Parathyroid adenoma (tissue), 2 donors: ENCODE data around the gene LYL1.

ENCODE experiments used
- H2AFZ ChIP-seq: fragments of 300-600 bp; sonication (generic); one replicate; pipeline ENCODE4 v1.7.0; 2017; ENCODE audit warnings: antibody characterized with exemption, mild to moderate bottlenecking
- H3K27ac ChIP-seq: fragments of 300-600 bp; sonication (generic); one replicate; pipeline ENCODE4 v1.7.0; 2017
- H3K27me3 ChIP-seq: fragments of 300-600 bp; sonication (generic); one replicate; pipeline ENCODE4 v1.7.0; 2017; ENCODE audit warnings: low read length; ENCODE audit not compliant: control insufficient read depth, insufficient read depth
- H3K36me3 ChIP-seq: fragments of 300-600 bp; sonication (generic); one replicate; pipeline ENCODE4 v1.7.0; 2017; ENCODE audit warnings: low read length; ENCODE audit not compliant: control insufficient read depth, insufficient read depth
- H3K4me1 ChIP-seq: fragments of 300-600 bp; sonication (generic); one replicate; pipeline ENCODE4 v1.7.0; 2017; ENCODE audit warnings: control low read depth
- H3K4me2 ChIP-seq: fragments of 300-600 bp; sonication (generic); one replicate; pipeline ENCODE4 v1.7.0; 2017; ENCODE audit warnings: low read length
- H3K4me3 ChIP-seq: fragments of 300-600 bp; sonication (generic); one replicate; pipeline ENCODE4 v1.7.0; 2017; ENCODE audit warnings: low read depth, low read length
- H3K79me2 ChIP-seq: fragments of 300-600 bp; sonication (generic); one replicate; pipeline ENCODE4 v1.7.0; 2017; ENCODE audit warnings: control low read depth
- H3K9ac ChIP-seq: fragments of 300-600 bp; sonication (generic); one replicate; pipeline ENCODE4 v1.7.0; 2017; ENCODE audit warnings: mild to moderate bottlenecking
- H3K9me3 ChIP-seq: fragments of 300-600 bp; sonication (generic); one replicate; pipeline ENCODE4 v1.7.0; 2017; ENCODE audit warnings: low read length; ENCODE audit not compliant: control insufficient read depth
- CTCF ChIP-seq: fragments of 300-600 bp; sonication (generic); IDR thresholded peaks from one replicate; pipeline ENCODE4 v1.7.0; 2017; ENCODE audit warnings: antibody characterized with exemption, mild to moderate bottlenecking
- donor health status: primary hyperparathyroidism.

LYL1 gene

GRCh38 chr19:13058951-13059660, 43.6 kb downstream of the LYL1 start:
- Histone ChIP-seq H3K9ac (no peak overlapping the region), H3K4me3 (no peak overlapping the region), H3K4me2 (no peak overlapping the region), H3K27ac (no peak overlapping the region), H3K27me3 (no peaks in the 10 kb centered on the region), H2AFZ (no peak overlapping the region), H3K79me2 (peaks cover 10% of the 10 kb centered on the region), H3K9me3 (no peaks in the 10 kb centered on the region), H3K4me1 (no peaks in the 10 kb centered on the region), H3K36me3 (no peaks in the 10 kb centered on the region)
- no peak for TF ChIP-seq CTCF

- Histone ChIP-seq H3K4me3 (no peak overlapping the region), H3K9me3 (no peaks in the 10 kb centered on the region), H3K4me1 (no peaks in the 10 kb centered on the region), H3K79me2 (peaks cover 8% of the 10 kb centered on the region), H3K4me2 (no peak overlapping the region), H3K36me3 (no peaks in the 10 kb centered on the region), H3K27me3 (no peaks in the 10 kb centered on the region), H3K9ac (no peak overlapping the region), H3K27ac (no peak overlapping the region), H2AFZ (no peak overlapping the region)
- TF ChIP-seq CTCF = no peak
Measured at GRCh38 chr19:13057744-13058143, 44.9 kb downstream of the LYL1 start.

- Histone ChIP-seq H3K27ac (no peak overlapping the region), H3K4me3 (no peak overlapping the region), H3K9ac (no peak overlapping the region)
Measured at GRCh38 chr19:13057147-13057572, 45.5 kb downstream of the LYL1 start.

GRCh38 chr19:13056052-13056660, 46.5 kb downstream of the LYL1 start:
- H3K36me3 ChIP-seq = no peaks in the 10 kb centered on the region
- H3K79me2 ChIP-seq = no peaks in the 10 kb centered on the region
- H3K4me2 ChIP-seq = no peak overlapping the region
- no peak overlapping the region for H2AFZ ChIP-seq
- H3K4me3 ChIP-seq = no peak overlapping the region
- H3K9ac ChIP-seq = no peak overlapping the region
- peaks cover 4% of the 10 kb centered on the region for H3K4me1 ChIP-seq
- H3K9me3 ChIP-seq = no peaks in the 10 kb centered on the region
- no peak for TF ChIP-seq CTCF
- no peaks in the 10 kb centered on the region for H3K27me3 ChIP-seq
- peak overlapping the region; percentile 60 for H3K27ac ChIP-seq

More at GRCh38 chr19:13057147-13057572, 45.5 kb downstream of the LYL1 start:
- no peaks in the 10 kb centered on the region for H3K36me3 ChIP-seq
- H2AFZ ChIP-seq = no peak overlapping the region
- H3K27me3 ChIP-seq = no peaks in the 10 kb centered on the region
- no peak for TF ChIP-seq CTCF
- no peak overlapping the region for H3K4me2 ChIP-seq
- H3K79me2 ChIP-seq = peaks cover 2% of the 10 kb centered on the region
- no peaks in the 10 kb centered on the region for H3K9me3 ChIP-seq
- H3K4me1 ChIP-seq = no peaks in the 10 kb centered on the region
